Endothelial cell (in vitro differentiated cells): ENCODE data around the gene STX7. TPM values are rescaled to one million over a fixed set of nuclear protein-coding genes. Genes with fewer than 3 reads are reported as not detected.

Experiments
- DNase-seq: peaks from one replicate; pipeline ENCODE4 v3.0.0; 2021; ENCODE audit warnings: low spot score
- H3K27ac Mint-ChIP-seq: one replicate; pipeline ENCODE4 v1.8.0; 2021; ENCODE audit warnings: mixed read lengths, inconsistent platforms; ENCODE audit not compliant: unreplicated experiment
- H3K27me3 Mint-ChIP-seq: one replicate; pipeline ENCODE4 v1.8.0; 2021; ENCODE audit warnings: mild to moderate bottlenecking, moderate library complexity, mixed read lengths, inconsistent platforms; ENCODE audit not compliant: unreplicated experiment
- H3K36me3 Mint-ChIP-seq: one replicate; pipeline ENCODE4 v1.8.0; 2021; ENCODE audit warnings: mild to moderate bottlenecking, low read depth, mixed read lengths, inconsistent platforms; ENCODE audit not compliant: unreplicated experiment
- H3K4me1 Mint-ChIP-seq: one replicate; pipeline ENCODE4 v1.8.0; 2021; ENCODE audit warnings: mild to moderate bottlenecking, mixed read lengths, inconsistent platforms; ENCODE audit not compliant: unreplicated experiment
- H3K4me3 Mint-ChIP-seq: one replicate; pipeline ENCODE4 v1.8.0; 2021; ENCODE audit warnings: mild to moderate bottlenecking, mixed read lengths, inconsistent platforms; ENCODE audit not compliant: unreplicated experiment
- H3K9me3 Mint-ChIP-seq: one replicate; pipeline ENCODE4 v1.8.0; 2021; ENCODE audit warnings: mixed read lengths, inconsistent platforms; ENCODE audit not compliant: unreplicated experiment
- CTCF ChIP-seq: fragments of 200-600 bp; sonication (generic); IDR thresholded peaks from one replicate; pipeline ENCODE4 v1.5.0; 2021; ENCODE audit warnings: antibody characterized with exemption; ENCODE audit not compliant: unreplicated experiment
- total RNA-seq: library from RNA; stranded (reverse); fragmentation: NEBNext Ultra II Directional; extraction: Animal tissue kit (Norgen Biotek cat#: 25700); gene quantifications from one replicate; pipeline ENCODE4 v1.2.1, GENCODE V29; 2021; ENCODE audit not compliant: unreplicated experiment

STX7 gene
- total RNA-seq, 1 donor from 2014 or later = 60.9 TPM

GRCh38 chr6:132423839-132424238 lies 89.1 kb downstream of the STX7 start:
- no peaks in the 10 kb centered on the region for H3K27me3 Mint-ChIP-seq
- H3K4me3 Mint-ChIP-seq = no peak overlapping the region
- no peaks in the 10 kb centered on the region for H3K9me3 Mint-ChIP-seq
- H3K27ac Mint-ChIP-seq = no peak overlapping the region
- DNase-seq = no peak
- TF ChIP-seq CTCF = no peak
- no peaks in the 10 kb centered on the region for H3K4me1 Mint-ChIP-seq
- peaks cover 3% of the 10 kb centered on the region for H3K36me3 Mint-ChIP-seq

GRCh38 chr6:132418235-132418965 lies 94.5 kb downstream of the STX7 start:
- no peaks in the 10 kb centered on the region for H3K27me3 Mint-ChIP-seq
- H3K4me1 Mint-ChIP-seq = no peaks in the 10 kb centered on the region
- no peak overlapping the region for H3K4me3 Mint-ChIP-seq
- TF ChIP-seq CTCF = no peak
- no peak for DNase-seq
- no peaks in the 10 kb centered on the region for H3K9me3 Mint-ChIP-seq
- H3K27ac Mint-ChIP-seq = no peak overlapping the region
- peaks cover 3% of the 10 kb centered on the region for H3K36me3 Mint-ChIP-seq

GRCh38 chr6:132414761-132415160 lies 98.2 kb downstream of the STX7 start:
- Mint-ChIP-seq H3K9me3 (no peaks in the 10 kb centered on the region), H3K27me3 (no peaks in the 10 kb centered on the region), H3K36me3 (no peaks in the 10 kb centered on the region)

GRCh38 chr6:132414322-132414721 lies 98.6 kb downstream of the STX7 start:
- H3K27ac Mint-ChIP-seq = no peak overlapping the region
- H3K27me3 Mint-ChIP-seq = no peaks in the 10 kb centered on the region

More at GRCh38 chr6:132414761-132415160, 98.2 kb downstream of the STX7 start:
- no peak overlapping the region for H3K4me3 Mint-ChIP-seq
- TF ChIP-seq CTCF = no peak
- no peak for DNase-seq
- H3K4me1 Mint-ChIP-seq = no peaks in the 10 kb centered on the region
- no peak overlapping the region for H3K27ac Mint-ChIP-seq

More at GRCh38 chr6:132414322-132414721, 98.6 kb downstream of the STX7 start:
- TF ChIP-seq CTCF = no peak
- Mint-ChIP-seq H3K4me3 (no peak overlapping the region), H3K36me3 (no peaks in the 10 kb centered on the region), H3K9me3 (no peaks in the 10 kb centered on the region), H3K4me1 (no peaks in the 10 kb centered on the region)
- no peak for DNase-seq
